Measurements from ENCODE around the gene RIC8B. TPM values are rescaled to one million over a fixed set of nuclear protein-coding genes. Genes with fewer than 3 reads are reported as not detected.

The RIC8B gene
- total RNA-seq, 2 donors from 2014 or later, result 19.6 to 23.3 TPM

DNA sequence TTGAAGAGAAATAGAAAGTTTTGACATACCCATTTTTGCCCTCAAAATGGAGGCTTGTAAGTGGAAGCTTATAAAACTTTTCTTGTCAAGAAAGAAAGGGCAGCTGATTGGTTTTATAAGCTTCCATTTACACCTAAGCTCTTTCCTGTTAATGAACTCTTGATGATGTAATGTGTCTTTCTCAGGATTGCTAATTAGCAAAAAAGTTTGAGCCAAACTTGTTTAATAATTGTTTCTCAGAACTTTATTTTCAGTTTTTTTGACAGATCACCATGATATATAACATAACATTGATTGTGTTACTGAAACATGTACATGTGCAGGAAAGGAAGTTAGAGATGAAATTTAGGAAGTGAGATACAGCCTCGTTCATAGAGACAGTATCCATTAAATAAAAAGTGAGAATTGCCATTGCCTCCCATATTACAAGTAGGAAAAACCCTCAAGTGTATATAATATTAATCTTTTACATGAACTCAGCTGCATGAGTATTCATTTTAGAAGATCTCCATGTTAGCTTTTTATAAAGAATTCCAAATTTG is 26.8 kb downstream of the RIC8B start:
- WGBS, 2 experiments (ENCODE audit: insufficient coverage in 1 of 2, insufficient read length in 1 of 2), result 71% methylated on average over 1 of the region's 1 CpG; no CpG with 5 or more reads in 1 of the 2 experiments
- peaks cover 11% of the 10 kb centered on the region for H3K36me3 ChIP-seq (ENCODE audit: control insufficient read depth, insufficient read depth, low read length)
- no peak overlapping the region for H3K4me3 Mint-ChIP-seq
- peaks cover 12% of the 10 kb centered on the region for H3K36me3 Mint-ChIP-seq (ENCODE audit: low read depth)
- DNase-seq, result no peak
- H3K4me3 ChIP-seq (ENCODE audit: low read length), result no peak overlapping the region
- TF ChIP-seq, protein P1, sequence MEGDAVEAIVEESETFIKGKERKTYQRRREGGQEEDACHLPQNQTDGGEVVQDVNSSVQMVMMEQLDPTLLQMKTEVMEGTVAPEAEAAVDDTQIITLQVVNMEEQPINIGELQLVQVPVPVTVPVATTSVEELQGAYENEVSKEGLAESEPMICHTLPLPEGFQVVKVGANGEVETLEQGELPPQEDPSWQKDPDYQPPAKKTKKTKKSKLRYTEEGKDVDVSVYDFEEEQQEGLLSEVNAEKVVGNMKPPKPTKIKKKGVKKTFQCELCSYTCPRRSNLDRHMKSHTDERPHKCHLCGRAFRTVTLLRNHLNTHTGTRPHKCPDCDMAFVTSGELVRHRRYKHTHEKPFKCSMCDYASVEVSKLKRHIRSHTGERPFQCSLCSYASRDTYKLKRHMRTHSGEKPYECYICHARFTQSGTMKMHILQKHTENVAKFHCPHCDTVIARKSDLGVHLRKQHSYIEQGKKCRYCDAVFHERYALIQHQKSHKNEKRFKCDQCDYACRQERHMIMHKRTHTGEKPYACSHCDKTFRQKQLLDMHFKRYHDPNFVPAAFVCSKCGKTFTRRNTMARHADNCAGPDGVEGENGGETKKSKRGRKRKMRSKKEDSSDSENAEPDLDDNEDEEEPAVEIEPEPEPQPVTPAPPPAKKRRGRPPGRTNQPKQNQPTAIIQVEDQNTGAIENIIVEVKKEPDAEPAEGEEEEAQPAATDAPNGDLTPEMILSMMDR (conservative IDR thresholded peaks at IDR 0.05), result no peak
- no peaks in the 10 kb centered on the region for H3K9me3 ChIP-seq (ENCODE audit: control insufficient read depth, low read length)
- no peaks in the 10 kb centered on the region for H3K4me1 ChIP-seq (ENCODE audit: control insufficient read depth, insufficient read depth, low read length)
- H3K27me3 ChIP-seq (ENCODE audit: control insufficient read depth, insufficient read depth, low read length, poor library complexity, severe bottlenecking), result no peaks in the 10 kb centered on the region
- H3K9ac ChIP-seq (ENCODE audit: extremely low read depth, low read length, poor library complexity, severe bottlenecking), result no peak overlapping the region
- peaks cover 8% of the 10 kb centered on the region for H3K4me1 Mint-ChIP-seq
- H3K9me3 Mint-ChIP-seq, result no peaks in the 10 kb centered on the region
- no peak overlapping the region for H3K27ac Mint-ChIP-seq
- H3K27ac ChIP-seq (ENCODE audit: low read depth, low read length), result no peak overlapping the region
- no peaks in the 10 kb centered on the region for H3K27me3 Mint-ChIP-seq (ENCODE audit: insufficient read depth)

DNA sequence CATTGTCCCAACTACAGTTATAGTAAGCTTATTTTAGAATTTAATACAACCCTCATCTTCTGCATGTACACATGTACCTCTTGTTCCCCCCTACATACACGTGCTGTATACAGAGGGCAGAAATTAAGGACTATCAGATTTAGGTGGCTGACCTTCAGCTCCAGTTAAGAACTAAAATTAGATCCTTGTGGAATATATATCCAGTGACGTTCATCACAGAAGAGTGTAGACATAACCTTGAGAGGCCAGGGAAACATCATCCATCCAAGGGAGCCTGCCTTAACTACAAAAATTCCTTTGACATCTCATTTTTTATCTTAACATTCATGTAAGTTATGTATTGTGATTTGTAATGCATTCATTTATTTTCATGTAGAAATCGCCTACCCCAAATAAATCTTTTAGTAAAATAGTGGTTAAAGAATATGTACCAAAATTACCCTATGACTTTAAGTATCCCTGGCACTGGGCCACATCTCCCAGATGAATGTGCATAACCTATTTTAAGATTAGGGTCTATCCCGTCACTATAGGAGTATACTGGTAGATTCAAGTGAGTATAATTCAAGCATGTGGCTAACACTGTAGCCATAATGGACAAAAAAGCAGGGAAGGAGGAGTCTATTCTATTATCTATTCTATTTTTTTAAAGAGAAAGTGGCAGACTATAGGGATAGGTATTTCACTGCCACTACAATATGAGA is 27.5 kb downstream of the RIC8B start:
- Histone ChIP-seq H3K9me3 (ENCODE audit: control insufficient read depth, low read length) (no peaks in the 10 kb centered on the region), H3K27me3 (ENCODE audit: control insufficient read depth, insufficient read depth, low read length, poor library complexity, severe bottlenecking) (no peaks in the 10 kb centered on the region), H3K4me1 (ENCODE audit: control insufficient read depth, insufficient read depth, low read length) (no peaks in the 10 kb centered on the region), H3K27ac (ENCODE audit: low read depth, low read length) (no peak overlapping the region), H3K36me3 (ENCODE audit: control insufficient read depth, insufficient read depth, low read length) (peaks cover 11% of the 10 kb centered on the region), H3K9ac (ENCODE audit: extremely low read depth, low read length, poor library complexity, severe bottlenecking) (no peak overlapping the region), H3K4me3 (ENCODE audit: low read length) (no peak overlapping the region)
- Mint-ChIP-seq H3K9me3 (no peaks in the 10 kb centered on the region), H3K27me3 (ENCODE audit: insufficient read depth) (no peaks in the 10 kb centered on the region), H3K4me1 (peaks cover 8% of the 10 kb centered on the region), H3K4me3 (no peak overlapping the region), H3K27ac (no peak overlapping the region), H3K36me3 (ENCODE audit: low read depth) (peaks cover 16% of the 10 kb centered on the region)
- DNase-seq, result no peak
- TF ChIP-seq, protein P1 (conservative IDR thresholded peaks at IDR 0.05), result no peak
- whole genome bisulfite sequencing, 2 experiments (ENCODE audit: insufficient coverage in 1 of 2, insufficient read length in 1 of 2), result 91 to 100% methylated on average over 1 to 3 of the region's 4 CpGs

DNA sequence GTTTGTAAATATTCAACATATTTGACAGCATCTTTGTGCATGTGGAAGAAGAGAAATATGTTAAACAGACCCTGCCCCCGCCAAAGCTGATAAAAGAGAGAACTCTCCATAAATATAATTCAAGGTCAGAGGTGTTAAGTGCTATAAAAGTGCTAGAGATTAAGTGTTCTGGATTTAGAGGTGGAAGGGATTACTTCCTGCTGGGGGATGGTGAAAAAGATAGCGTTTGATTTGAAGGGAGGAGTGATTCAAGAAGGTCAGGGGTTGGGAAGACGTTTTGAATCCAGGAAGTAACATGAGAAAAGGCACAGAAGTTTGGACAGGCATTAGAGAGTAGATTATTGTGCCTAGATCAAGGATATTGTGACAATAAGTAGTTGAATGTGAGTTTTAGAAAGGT is 30.2 kb downstream of the RIC8B start:
- Mint-ChIP-seq H3K4me1 (peaks cover 8% of the 10 kb centered on the region), H3K27me3 (ENCODE audit: insufficient read depth) (no peaks in the 10 kb centered on the region), H3K27ac (no peak overlapping the region), H3K4me3 (no peak overlapping the region), H3K9me3 (no peaks in the 10 kb centered on the region), H3K36me3 (ENCODE audit: low read depth) (peaks cover 21% of the 10 kb centered on the region)
- Histone ChIP-seq H3K9me3 (ENCODE audit: control insufficient read depth, low read length) (no peaks in the 10 kb centered on the region), H3K27ac (ENCODE audit: low read depth, low read length) (no peak overlapping the region), H3K4me1 (ENCODE audit: control insufficient read depth, insufficient read depth, low read length) (no peaks in the 10 kb centered on the region), H3K4me3 (ENCODE audit: low read length) (no peak overlapping the region), H3K36me3 (ENCODE audit: control insufficient read depth, insufficient read depth, low read length) (peaks cover 11% of the 10 kb centered on the region), H3K9ac (ENCODE audit: extremely low read depth, low read length, poor library complexity, severe bottlenecking) (no peak overlapping the region), H3K27me3 (ENCODE audit: control insufficient read depth, insufficient read depth, low read length, poor library complexity, severe bottlenecking) (no peaks in the 10 kb centered on the region)
- TF ChIP-seq, protein P1 (conservative IDR thresholded peaks at IDR 0.05), result no peak
- 72 to 79% methylated on average over 2 to 3 of the region's 3 CpGs for WGBS, 2 experiments (ENCODE audit: insufficient coverage in 1 of 2, insufficient read length in 1 of 2)
- DNase-seq, result no peak

Measured in endodermal cell (in vitro differentiated cells).